HG02610 (cell line): ENCODE measurements around the gene C20orf141.

Source experiments
- ATAC-seq: cut with Tn5 transposase; IDR thresholded peaks from one replicate; pipeline ENCODE4 v1.9.1; 2021; ENCODE audit warnings: mild to moderate bottlenecking, moderate library complexity; ENCODE audit not compliant: unreplicated experiment

Gene C20orf141

GRCh38 chr20:2846698-2847097 lies 31.9 kb downstream of the C20orf141 start:
- ATAC-seq, result no peak

- no peak for ATAC-seq
These were observed 33.0 kb downstream of the C20orf141 start for GRCh38 chr20:2847802-2848201.

GRCh38 chr20:2849529-2849928 lies 34.7 kb downstream of the C20orf141 start:
- ATAC-seq, result no peak

GRCh38 chr20:2851086-2851485 lies 36.3 kb downstream of the C20orf141 start:
- no peak for ATAC-seq

GRCh38 chr20:2858591-2858990 lies 43.8 kb downstream of the C20orf141 start:
- ATAC-seq, result no peak

- ATAC-seq, result no peak
These were observed 44.7 kb downstream of the C20orf141 start for GRCh38 chr20:2859330-2860121.

GRCh38 chr20:2864626-2865025 lies 49.8 kb downstream of the C20orf141 start:
- no peak for ATAC-seq

- ATAC-seq, result no peak
These were observed 50.3 kb downstream of the C20orf141 start for GRCh38 chr20:2865101-2865500.
